ELF-1 (cell line): Measurements from ENCODE around the gene IL20RA.
"Not testable (repeated sequence)": the region's sequence is repeated elsewhere in the genome, so short reads cannot be mapped to it uniquely, and the experiment has no call there.

Experiments
- DNase-seq: peaks from one replicate; pipeline ENCODE4 v3.0.0-alpha.2; 2016; ENCODE audit warnings: low read depth, low spot score

IL20RA gene, protein sequence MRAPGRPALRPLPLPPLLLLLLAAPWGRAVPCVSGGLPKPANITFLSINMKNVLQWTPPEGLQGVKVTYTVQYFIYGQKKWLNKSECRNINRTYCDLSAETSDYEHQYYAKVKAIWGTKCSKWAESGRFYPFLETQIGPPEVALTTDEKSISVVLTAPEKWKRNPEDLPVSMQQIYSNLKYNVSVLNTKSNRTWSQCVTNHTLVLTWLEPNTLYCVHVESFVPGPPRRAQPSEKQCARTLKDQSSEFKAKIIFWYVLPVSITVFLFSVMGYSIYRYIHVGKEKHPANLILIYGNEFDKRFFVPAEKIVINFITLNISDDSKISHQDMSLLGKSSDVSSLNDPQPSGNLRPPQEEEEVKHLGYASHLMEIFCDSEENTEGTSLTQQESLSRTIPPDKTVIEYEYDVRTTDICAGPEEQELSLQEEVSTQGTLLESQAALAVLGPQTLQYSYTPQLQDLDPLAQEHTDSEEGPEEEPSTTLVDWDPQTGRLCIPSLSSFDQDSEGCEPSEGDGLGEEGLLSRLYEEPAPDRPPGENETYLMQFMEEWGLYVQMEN

GRCh38 chr6:137044366-137045221 lies at the start of gene IL20RA:
IL20RA (minus strand) TSS chr6:137044965; CDS start chr6:137044728, 237 bp downstream.
- DNase-seq, result peak; percentile 44

DNA sequence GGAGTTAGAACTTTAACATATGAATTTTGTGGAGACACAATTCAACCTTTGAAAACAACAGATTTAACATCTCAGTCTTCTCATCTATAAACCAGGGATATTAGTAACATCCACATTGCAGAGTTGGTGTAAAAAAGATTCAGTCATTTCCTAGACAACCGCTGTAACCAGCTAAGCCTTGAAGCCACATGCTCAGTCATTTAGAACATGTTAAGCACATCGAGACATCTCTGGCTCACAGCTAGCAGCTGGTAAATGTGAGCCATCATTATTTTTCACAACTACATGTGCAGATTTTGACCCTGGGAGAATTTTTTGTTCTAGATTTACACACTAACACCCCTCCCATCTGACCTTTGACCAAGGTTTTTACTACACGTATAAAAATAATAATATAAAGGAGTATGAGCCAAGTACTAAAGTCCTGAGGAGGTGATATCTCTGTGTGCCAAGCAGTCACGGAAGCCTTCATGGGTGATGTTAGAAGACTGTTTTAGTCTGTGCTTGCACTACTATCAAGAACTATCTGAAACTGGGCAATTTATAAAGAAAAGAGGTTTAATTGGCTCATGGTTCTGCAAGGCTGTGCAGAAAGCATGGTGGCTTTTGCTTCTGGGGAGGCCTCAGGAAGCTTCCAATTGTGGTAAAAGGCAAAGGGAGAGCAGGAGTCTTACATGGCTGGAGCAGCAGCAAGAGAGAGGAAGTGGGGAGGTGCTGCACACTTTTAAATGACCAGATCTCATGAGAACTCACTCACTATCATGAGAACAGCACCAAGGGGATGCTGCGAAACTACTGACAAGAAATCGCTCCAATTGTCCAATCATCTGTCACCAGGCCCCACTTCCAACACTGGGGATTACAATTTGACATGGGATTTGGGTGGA lies 48.7 kb upstream of the IL20RA start:
- no peak for DNase-seq

GRCh38 chr6:137092018-137092417 lies 47.3 kb upstream of the IL20RA start:
- no peak for DNase-seq

- no peak for DNase-seq
Measured at GRCh38 chr6:137089305-137089704, 44.5 kb upstream of the IL20RA start.

DNA sequence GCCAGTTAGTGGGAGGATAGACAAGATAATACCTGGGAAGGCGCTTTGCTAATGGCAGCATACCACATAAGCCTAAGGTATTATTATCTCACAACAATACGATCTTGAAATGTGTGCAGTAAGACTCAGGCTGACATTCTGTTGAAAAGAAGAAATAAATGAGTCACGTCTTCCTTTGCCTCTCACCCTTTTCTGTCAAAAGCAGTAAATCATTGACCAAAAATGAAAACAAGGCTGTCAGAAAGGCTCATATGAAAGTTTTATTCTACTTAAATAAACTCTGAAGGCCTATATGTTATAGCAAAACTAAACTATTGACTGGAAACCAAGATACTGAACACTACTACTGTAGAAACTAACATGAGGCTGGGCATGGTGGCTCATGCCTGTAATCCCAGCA lies 43.1 kb upstream of the IL20RA start:
- no peak for DNase-seq

- DNase-seq, result no peak
Measured at GRCh38 chr6:137086031-137086430, 41.3 kb upstream of the IL20RA start.

DNA sequence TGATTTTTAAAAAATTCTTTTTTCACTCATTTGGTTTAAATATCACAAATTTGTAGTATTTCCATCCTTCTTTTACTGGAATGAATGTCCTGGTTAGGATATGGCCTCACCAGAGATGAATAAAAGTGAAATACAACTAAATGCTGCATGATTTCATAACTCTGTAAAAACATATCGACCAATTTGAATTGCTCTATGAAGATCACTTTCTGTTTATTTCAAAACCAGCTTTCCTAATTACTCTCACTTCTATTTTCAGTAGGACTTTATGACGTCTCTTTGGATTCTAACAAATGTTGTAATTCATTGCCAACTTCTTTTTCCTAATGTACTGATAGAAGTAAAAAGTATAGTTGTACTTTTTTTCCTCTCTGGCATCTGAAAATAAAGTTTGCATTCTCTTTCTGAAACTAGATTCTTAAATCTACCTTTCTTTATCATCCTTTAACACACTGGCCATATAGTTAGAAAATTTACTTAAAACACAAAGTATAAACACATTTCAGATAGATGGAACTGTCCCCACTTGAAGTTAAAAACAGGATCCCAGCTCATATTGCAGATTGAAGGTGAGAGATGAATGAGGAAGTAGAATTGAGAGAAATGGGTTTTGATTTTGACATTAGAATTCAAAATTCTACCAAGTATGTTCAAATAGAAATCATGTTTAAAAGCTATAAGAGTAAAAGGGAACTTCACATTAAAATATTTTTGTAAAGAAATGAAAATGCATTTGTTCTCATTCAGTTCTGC lies 40.3 kb upstream of the IL20RA start:
- DNase-seq, result no peak

DNA sequence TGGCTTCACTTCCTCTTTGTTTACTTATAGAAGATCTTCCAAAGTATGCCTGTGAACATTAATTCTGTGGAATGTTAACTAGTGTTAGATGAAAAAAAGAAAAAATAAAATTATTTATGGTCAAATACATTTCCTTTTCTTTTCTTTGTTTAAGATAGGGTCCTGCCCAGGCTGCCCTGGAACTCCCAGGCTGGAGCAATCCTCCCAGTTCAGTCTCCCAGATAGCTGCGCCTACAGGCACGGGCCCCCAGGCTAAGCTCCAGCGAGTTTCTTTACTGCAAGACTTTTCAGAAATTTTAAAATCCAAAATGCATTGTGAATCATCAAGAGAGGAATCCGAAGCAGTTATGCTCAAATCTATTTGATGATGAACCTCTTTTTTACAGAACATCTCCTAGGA lies 39.3 kb upstream of the IL20RA start:
- no peak for DNase-seq

- no peak for DNase-seq
Measured at GRCh38 chr6:137081997-137082396, 37.2 kb upstream of the IL20RA start.

- DNase-seq, result no peak
Measured at GRCh38 chr6:137080711-137081110, 35.9 kb upstream of the IL20RA start.

DNA sequence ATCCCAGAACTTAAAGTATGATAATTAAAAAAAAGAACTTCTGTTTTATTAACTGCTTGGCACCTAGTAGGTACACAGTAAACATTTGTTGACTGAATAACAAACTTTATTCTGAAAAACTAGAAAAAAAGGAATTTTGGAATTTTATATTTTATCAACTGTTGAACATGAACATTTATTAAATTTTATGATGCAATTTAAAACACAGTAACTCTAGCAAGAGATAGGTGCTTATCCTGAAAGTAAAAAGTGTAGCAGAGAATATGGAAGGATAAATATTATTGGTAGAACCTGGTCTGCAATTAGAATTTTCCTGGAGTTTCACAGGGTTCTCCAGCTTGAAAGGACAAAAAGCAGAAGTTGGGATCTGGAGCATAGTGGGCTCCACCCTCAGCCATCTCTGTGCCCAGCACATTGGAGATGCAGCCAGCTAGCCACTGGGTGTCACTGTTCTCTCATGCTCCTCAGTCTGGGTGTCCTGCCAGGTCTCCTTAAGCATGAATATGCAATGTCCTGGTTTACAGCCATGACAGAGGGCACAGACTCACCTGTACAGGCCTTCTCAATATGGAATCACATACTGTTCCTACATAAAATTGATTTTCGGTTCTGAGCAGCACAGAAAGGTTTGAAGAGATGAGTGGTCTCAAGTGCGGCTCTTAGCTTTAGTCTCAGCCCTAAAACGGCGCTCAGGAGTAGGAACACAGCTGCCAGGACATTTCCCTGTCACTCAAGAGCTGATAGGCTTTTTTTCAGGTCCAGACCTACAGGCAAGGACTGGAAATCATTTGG lies 31.7 kb upstream of the IL20RA start:
- DNase-seq, result peak; percentile 84

DNA sequence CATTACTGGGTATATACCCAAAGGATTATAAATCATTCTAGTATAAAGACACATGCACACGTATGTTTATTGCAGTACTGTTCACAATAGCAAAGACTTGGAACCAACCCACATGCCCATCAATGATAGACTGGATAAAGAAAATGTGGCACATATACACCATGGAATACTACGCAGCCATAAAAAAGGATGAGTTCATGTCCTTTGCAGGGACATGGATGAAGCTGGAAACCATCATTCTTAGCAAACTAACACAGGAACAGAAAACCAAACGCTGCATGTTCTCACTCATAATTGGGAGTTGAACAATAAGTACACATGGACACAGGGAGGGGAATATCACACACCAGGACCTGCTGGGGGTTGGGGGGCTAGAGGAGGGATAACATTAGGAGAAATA lies 31.0 kb upstream of the IL20RA start:
- not testable (repeated sequence) for DNase-seq

GRCh38 chr6:137070303-137070702 lies 25.5 kb upstream of the IL20RA start:
- no peak for DNase-seq

- no peak for DNase-seq
Measured at GRCh38 chr6:137067399-137067798, 22.6 kb upstream of the IL20RA start.

- no peak for DNase-seq
Measured at GRCh38 chr6:137058037-137058436, 13.3 kb upstream of the IL20RA start.

DNA sequence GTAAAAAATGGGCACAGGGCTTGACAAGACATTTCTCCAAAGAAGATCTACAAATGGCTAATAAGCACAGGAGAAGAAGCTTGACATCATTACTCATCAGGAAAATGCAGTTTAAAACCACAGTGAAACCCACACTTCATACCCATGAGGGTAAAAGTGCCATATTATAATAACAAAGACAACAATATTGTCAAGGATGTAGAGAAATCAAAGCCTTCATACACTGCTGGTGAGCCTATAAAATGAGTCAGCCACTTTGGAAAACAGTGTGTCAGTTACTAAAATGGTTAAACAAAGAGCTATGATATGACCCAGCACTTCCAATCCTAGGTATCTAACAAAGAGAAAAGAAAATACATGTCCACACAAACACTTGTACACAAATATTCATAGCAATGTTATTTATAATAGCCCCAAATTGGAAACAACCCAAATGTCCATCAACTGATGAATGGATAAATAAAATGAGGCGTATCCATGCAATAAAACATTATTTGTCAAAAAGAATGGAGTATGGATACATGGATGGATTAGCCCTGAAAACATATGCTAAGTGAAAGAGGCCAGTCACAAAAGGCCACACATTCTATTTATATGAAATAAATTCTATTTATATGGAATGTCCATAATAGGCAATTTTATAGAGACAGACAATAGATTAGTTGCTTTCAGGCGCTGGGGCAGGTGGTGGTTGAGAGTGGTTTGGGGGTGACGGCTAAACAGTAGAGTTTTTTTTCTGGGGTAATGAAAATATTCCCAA lies 11.5 kb upstream of the IL20RA start:
- no peak for DNase-seq

DNA sequence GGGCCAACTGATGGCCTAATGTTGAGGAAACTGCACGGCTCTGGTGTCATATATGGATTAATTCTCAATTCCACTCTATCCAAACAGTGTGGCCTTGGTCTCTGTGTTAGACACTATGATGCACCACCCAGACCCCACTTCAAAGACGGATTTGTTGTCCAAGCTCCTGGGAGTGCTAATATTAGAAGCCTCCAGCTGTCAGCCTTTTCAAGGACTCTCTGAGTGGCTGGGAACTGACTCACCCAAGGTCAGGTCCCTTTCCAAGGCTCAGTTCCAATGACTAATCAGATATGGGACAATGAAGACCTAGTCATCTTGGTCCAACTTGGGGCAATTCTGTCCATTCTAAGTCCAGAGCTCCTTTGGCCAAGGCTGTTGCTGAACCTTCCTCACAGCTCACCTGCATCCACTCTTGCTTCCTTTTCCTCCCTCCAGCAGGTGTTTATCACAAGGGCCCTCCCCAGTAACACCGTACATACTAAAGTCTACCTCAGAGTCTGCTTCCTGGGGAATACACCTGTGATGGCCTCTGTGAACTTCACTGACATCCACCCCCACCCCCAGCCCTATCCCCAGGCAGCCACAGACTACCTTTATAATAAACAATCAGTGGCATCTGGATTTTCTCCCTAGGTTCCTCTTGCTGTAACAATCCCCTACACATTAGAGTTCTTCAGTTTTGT lies 7.2 kb upstream of the IL20RA start:
- DNase-seq, result no peak

- DNase-seq, result no peak
Measured at GRCh38 chr6:137049095-137049494, 4.3 kb upstream of the IL20RA start.
